IPS-11a (cell line): ENCODE results near the gene LAMTOR4.
"Not testable (repeated sequence)": the region's sequence is repeated elsewhere in the genome, so short reads cannot be mapped to it uniquely, and the experiment has no call there.

Source experiments
- H3K4me3 ChIP-seq: one replicate; pipeline ENCODE4 v1.5.1; 2013; ENCODE audit warnings: low read depth, low read length, control low read depth

Gene LAMTOR4

DNA sequence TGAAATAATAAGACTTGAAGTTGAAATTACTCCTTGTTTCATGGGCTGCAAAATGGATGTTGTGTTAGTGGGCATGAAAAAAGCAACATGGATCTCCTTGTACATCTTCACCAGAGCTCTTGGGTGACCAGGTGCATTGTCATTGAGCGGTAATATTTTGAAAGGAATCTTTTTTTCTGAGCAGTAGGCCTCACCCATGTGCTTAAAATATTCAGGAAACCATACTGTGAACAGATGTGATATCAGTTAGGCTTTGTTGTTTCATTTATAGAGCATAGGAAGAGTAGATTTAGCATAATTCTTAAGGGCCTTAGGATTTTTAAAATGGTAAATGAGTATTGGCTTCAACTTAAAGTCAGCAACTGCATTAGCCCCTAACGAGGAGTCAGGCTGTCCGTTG lies 44.3 kb downstream of the LAMTOR4 start:
- no peak overlapping the region for H3K4me3 ChIP-seq

DNA sequence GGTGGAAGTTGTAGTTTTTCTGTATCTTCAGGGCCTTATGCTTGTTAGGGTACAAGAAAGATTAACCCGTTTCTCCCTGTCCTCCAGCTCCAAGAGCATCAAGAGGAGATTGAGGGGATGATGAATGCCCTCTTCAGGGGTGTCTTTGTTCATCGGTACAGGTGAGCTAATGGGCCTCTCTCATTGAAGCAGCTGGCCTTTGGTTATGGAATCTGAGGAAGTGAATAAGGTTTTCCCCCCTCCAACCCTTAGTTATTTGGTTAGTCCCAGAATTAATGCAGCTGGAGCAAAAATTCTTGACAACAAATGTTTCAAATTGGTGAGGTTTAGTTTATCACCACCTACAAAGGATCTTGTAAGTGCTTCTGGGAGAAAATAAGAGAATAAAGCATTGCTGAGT lies 46.5 kb downstream of the LAMTOR4 start:
- H3K4me3 ChIP-seq = no peak overlapping the region

DNA sequence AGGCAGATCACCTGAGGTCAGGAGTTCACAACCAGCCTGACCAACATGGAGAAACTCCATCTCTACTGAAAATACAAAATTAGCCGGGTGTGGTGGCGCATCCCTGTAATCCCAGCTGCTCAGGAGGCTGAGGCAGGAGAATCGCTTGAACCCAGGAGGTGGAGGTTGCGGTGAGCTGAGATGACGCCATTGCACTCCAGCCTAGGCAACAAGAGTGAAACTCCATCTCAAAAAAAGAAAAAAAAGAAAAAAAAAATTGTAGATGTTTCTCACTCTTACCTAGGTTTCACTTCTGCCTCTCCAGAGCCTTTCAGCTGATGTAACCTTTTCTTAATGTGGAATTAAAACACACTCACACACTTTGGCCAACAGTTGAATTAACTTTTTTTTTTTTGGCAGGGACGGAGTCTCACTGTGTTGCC lies 47.2 kb downstream of the LAMTOR4 start:
- not testable (repeated sequence) for H3K4me3 ChIP-seq

DNA sequence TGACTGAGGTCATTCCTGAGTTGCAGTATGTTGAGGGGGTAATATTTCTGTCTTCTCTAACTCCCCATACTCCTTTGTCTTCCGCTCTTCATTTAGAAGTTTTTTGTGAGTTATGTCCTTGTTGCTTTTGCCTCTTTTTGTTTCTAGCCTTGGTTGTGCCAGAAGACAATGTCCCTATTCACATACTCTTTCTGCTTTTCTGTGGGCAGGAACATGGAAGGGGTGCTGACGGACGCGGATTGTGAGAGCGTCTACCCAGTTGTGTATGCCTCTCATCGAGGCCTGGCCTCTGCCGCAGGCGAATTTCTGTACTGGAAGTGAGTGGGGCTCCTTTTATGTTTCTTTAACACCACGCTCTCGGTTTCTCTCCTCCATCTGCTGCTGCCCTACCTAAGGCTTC lies 49.5 kb downstream of the LAMTOR4 start:
- H3K4me3 ChIP-seq = no peak overlapping the region

DNA sequence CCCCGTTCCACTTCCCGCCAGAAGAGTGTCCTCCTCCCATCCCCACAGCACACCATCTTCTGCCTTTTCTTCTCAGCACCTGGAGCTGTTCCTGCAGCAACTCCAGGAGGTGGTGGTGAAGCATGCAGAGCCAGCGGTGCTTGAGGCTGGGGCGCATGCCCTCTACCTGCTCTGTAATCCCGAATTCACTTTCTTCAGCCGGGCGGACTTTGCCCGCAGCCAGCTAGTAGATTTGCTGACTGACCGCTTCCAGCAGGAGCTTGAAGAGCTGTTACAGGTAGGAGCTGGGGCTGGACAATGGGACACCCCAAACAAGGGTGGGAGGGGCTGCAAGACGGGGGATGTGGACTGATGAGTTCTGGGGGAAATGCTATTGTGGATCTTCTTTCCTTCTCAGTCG lies 52.0 kb downstream of the LAMTOR4 start:
- H3K4me3 ChIP-seq = no peak overlapping the region
